Activated CD4-positive, alpha-beta T cell treated with anti-CD3 and anti-CD28 coated beads, Interleukin-2, amount 50 U/mL, for 16 hours (primary cell): ENCODE results near the gene BRAF.
"Not testable (repeated sequence)": the region's sequence is repeated elsewhere in the genome, so short reads cannot be mapped to it uniquely, and the experiment has no call there.

Source experiments
- DNase-seq: peaks from one replicate; pipeline ENCODE4 v3.0.0-alpha.2; 2020

The BRAF gene

DNA sequence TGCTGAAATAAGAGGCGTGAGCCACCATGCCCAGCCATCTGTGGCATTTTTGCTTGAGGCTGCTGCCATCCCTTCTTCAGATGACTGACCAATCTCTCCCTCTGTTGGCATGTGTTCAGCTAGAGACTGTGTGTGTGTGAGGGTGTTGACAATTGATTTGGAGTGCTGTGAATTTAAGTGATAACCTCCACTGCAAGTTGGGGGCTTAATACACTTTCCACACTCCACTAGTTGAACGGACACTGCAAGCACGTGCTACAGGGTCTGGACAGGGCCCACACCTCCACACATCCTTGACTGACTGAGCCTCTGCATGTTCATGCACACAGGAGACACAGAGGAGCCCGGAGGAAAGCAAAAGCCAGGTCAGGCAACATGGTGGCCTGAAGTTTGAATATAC lies 51.3 kb downstream of the BRAF start:
- no peak for DNase-seq

DNA sequence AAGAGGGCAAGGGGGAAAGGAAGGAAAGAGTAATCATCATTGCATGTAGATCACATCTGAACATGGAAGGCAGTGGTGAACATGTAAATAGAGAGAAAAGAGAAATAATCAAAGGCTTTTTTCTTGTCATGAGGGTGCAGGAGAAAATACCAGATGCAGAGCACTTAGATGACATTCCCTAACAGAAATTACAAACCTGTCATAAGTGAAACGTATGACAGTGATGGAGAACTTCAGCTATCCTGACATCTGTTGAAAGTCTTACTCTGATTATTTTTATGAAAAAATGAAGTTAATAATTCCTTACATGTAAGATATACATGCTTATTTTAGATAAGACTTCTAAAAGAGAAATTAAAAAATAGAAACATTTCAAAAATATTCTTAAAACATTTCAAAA lies 54.7 kb downstream of the BRAF start:
- no peak for DNase-seq

DNA sequence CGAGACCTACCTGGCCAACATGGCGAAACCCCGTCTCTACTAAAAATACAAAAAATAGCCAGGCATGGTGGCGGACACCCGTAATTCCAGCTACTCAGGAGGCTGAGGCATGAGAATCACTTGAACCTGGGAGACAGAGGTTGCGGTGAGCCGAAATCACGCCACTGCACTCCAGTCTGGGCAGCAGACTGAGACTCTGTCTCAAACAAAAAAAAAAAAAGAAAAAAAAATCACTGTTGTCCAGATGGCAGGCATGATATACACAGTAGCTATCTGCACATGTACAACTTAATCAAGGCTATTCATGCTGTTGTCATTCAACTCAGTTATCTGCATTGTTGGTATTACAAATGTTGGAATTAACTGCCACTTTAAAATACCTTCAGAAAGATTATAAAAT lies 55.3 kb downstream of the BRAF start:
- no peak for DNase-seq

GRCh38 chr7:140867467-140868462 lies 57.0 kb downstream of the BRAF start:
- DNase-seq: no peak

GRCh38 chr7:140866926-140867325 lies 57.8 kb downstream of the BRAF start:
- no peak for DNase-seq

GRCh38 chr7:140864732-140865131 lies 60.0 kb downstream of the BRAF start:
- DNase-seq: no peak

DNA sequence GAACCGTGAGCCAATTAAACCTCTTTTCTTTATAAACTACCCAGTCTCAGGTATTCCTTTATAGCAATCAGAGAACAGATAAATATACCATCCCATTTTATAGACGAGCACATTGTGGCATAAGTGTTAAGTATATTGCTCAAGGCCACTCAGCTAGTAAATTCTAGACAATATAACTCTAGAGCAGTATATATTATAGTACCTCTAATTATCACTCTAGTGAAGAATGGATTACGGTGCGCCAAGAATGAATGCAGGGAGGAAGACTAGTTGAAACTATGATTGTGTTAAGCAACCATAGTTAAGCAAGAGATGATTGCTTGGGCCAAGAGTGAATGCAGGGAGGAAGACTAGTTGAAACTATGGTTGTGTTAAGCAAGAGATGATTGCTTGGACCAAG lies 60.9 kb downstream of the BRAF start:
- no peak for DNase-seq

GRCh38 chr7:140863184-140863583 lies 61.5 kb downstream of the BRAF start:
- no peak for DNase-seq

GRCh38 chr7:140857048-140857447 lies 67.7 kb downstream of the BRAF start:
- no peak for DNase-seq

DNA sequence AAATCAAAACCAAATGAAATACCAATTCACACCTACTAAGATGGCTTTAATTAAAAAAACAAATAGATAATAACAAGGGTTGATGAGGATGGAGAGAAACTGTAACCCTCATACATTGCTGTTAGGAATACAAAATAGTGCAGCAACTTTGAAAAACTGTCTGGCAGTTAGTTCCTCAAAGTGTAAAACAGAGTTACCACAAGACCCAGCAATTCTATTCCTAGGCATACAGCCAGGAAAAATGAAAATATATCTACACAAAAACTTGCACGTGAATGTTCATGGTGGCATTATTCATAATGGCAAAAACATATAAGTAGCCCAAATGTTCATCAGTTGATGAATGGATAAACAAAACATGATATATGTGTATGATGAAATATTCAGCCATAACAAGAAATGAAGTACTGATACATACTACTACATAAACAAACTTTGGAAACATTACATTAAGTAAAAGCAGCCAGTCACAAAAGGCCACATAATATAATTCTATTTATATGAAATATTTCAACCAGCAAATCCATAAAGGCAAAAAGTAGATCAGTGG lies 83.5 kb downstream of the BRAF start:
- DNase-seq: no peak

DNA sequence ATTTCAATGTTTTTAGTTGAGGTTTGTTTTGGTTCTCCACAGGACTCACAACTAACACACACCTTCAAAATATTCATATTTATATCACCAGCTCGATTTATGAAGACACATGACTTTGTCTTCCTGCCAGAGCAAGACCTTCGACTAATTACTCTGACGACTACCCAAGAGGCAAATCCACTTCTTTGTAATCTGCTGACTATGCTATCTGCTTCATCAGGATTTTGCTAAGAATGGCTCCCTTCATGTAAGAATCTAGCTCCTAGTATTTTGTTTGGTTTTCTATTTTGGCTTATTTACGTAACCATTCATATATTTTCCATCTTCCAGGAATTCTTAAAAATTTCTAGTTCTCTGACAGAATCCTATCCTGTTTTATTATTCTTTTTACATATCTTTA lies 93.0 kb downstream of the BRAF start:
- DNase-seq: no peak

GRCh38 chr7:140829720-140830119 lies 95.0 kb downstream of the BRAF start:
- DNase-seq: no peak

GRCh38 chr7:140828741-140829140 lies 96.0 kb downstream of the BRAF start:
- no peak for DNase-seq

DNA sequence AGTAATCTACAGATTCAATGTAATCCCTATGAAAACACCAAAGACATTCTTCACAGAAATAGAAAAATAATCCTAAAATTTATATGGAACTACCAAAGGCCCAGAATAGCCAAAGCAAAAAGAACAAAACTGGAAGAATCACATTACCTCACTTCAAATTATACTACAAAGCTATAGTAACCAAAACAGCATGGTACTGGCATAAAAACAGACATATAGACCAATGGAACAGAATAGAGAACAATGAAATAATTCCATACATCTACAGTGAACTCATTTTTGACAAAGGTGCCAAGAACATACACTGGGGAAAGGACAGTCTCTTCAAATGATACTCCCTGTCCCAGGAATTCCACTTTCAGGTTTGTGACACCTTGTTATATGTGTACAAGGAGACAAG lies 107.3 kb downstream of the BRAF start:
- DNase-seq: not testable (repeated sequence)

- DNase-seq: peak; percentile 64
Observed at GRCh38 chr7:140810830-140811556, 113.7 kb downstream of the BRAF start.

DNA sequence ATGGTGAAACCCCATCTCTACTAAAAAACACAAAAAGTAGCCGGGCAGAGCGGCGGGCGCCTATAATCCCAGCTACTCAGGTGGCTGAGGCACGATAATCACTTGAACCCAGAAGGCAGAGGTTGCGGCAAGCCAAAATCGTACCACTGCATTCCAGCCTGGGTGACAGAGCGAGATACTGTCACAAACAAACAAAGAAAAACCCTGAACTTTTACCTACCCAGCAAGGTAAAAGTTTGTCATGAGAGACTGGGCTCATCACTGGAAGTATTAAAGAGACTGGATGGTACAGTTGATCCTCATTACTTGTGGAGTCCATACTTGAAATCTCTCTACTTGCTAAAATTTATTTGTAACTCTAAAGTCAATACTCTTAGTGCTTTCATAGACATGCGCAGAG lies 114.3 kb downstream of the BRAF start:
- DNase-seq: no peak

DNA sequence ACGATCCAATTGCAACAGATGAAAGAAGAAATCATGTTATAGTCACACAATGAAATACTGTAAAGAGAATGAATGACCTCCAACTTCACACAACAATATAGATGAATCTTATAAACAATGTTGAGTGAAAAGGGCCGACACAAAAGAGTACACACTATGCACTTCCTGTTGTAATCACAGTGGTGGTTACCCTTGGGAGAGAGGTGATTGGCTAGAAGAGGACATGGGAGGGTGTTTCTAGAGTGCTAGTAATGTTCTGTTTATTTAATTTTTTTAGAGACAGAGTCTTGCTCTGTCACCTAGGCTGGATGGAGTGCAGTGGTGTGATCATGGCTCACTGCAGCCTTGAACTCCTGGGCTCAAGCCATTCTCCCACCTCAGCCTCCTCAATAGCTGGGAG lies 145.8 kb downstream of the BRAF start:
- DNase-seq: peak; percentile 6

DNA sequence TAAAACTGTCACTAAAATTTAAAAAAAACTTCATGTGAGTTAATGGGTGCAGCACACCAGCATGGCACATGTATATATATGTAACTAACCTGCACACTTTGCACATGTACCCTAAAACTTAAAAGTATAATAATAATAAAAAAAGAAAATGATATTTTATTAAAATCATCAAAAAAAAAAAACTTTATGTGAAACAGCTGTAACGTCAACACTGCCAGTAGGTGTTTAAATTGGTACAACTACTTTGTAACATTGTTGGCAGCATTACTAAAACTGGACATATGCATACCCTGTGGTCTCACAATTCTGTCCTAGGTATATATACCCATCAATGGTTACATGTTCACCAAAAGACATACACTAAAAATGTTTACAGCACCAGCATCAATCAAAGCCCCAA lies 146.2 kb downstream of the BRAF start:
- DNase-seq: no peak

GRCh38 chr7:140774371-140774770 lies 150.4 kb downstream of the BRAF start:
- DNase-seq: no peak

- DNase-seq: no peak
Observed at GRCh38 chr7:140773104-140773503, 151.6 kb downstream of the BRAF start.

DNA sequence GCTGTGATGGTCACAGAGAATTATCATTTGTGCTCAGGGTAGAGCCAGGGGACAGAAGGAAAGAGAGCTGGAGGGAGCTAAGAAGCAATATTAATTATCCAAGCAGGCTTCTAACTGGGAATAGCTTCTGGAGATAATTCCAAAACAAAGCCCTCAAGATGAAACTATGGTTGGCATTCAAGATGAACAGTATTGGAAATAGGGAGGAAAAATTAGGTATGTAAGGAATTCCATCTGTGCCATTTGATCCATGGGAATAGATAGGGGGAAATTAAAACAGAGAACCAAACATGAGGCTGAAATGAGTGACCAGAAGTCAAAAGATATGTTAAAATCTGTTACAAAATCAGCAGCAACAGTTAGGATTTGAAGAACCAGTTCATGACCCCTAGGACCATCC lies 152.9 kb downstream of the BRAF start:
- no peak for DNase-seq

GRCh38 chr7:140769852-140770251 lies 154.9 kb downstream of the BRAF start:
- no peak for DNase-seq

- DNase-seq: no peak
Observed at GRCh38 chr7:140767418-140767817, 157.3 kb downstream of the BRAF start.

GRCh38 chr7:140765441-140765840 lies 159.3 kb downstream of the BRAF start:
- DNase-seq: not testable (repeated sequence)
